ENCODE measurements around the gene ZNF442. TPM values are rescaled to one million over a fixed set of nuclear protein-coding genes. Genes with fewer than 3 reads are reported as not detected.
"Not testable (repeated sequence)": the region's sequence is repeated elsewhere in the genome, so short reads cannot be mapped to it uniquely, and the experiment has no call there.

The ZNF442 gene
- total RNA-seq, 1 donor from 2014 or later: 2.3 TPM

- intact Hi-C loops (cut with DNase I): no loop called here
- DNase-seq (peak; percentile 99), ATAC-seq (ENCODE audit: poor library complexity) (peak; percentile 99)
Measured at GRCh38 chr19:12333162-12334159, 32.0 kb downstream of the ZNF442 start, which contains the start of gene ZNF563. TSS of gene ZNF563 (minus strand) at chr19:12333633. CDS start at chr19:12333482, 151 bp downstream.

- intact Hi-C loops (cut with DNase I): no loop called here
- ATAC-seq (ENCODE audit: poor library complexity) (peak; percentile 18), DNase-seq (no peak)
Measured at GRCh38 chr19:12331211-12331941, 34.1 kb downstream of the ZNF442 start.

- intact Hi-C loops (cut with DNase I): no loop called here
Measured at GRCh38 chr19:12330340-12330739, 35.1 kb downstream of the ZNF442 start.

GRCh38 chr19:12325690-12326089, 39.8 kb downstream of the ZNF442 start:
- no peak for ATAC-seq (ENCODE audit: poor library complexity)
- intact Hi-C loops (cut with DNase I): no loop called here

More at GRCh38 chr19:12330340-12330739, 35.1 kb downstream of the ZNF442 start:
- DNase-seq (no peak), ATAC-seq (ENCODE audit: poor library complexity) (no peak)

GRCh38 chr19:12318782-12319413, 46.6 kb downstream of the ZNF442 start:
- DNase-seq: no peak
- intact Hi-C loops (cut with DNase I): no loop called here
- ATAC-seq (ENCODE audit: poor library complexity): no peak

More at GRCh38 chr19:12325690-12326089, 39.8 kb downstream of the ZNF442 start:
- DNase-seq: no peak

- ATAC-seq (ENCODE audit: poor library complexity) (no peak), DNase-seq (no peak)
- intact Hi-C loops (cut with DNase I): no loop called here
Measured at GRCh38 chr19:12314553-12314952, 50.9 kb downstream of the ZNF442 start.

- ATAC-seq (ENCODE audit: poor library complexity); DNase-seq; intact Hi-C loops (cut with DNase I): not testable (repeated sequence)
Measured at GRCh38 chr19:12308891-12309290, 56.6 kb downstream of the ZNF442 start.

Other genes starting within 250 kb of the ZNF442 start
- 0.97 TPM for gene ZNF20, start 225.3 kb downstream of the ZNF442 start, total RNA-seq
- 3.2 TPM for gene ZNF625, start 208.9 kb downstream of the ZNF442 start, total RNA-seq
- gene ZNF136, start 202.6 kb downstream of the ZNF442 start, total RNA-seq: 4.2 TPM
- 8.6 TPM for gene ZNF44, start 70.8 kb downstream of the ZNF442 start, total RNA-seq
- 4.2 TPM for gene ZNF563, start 32.0 kb downstream of the ZNF442 start, total RNA-seq
- gene ZNF799, start 35.6 kb upstream of the ZNF442 start, total RNA-seq: 2.3 TPM
- 1.6 TPM for gene ZNF443, start 75.3 kb upstream of the ZNF442 start, total RNA-seq
- 1.4 TPM for gene ZNF709, start 119.1 kb upstream of the ZNF442 start, total RNA-seq
- gene ZNF564, start 185.8 kb upstream of the ZNF442 start, total RNA-seq: 9.9 TPM
- 3.9 TPM for gene ZNF490, start 245.1 kb upstream of the ZNF442 start, total RNA-seq
- gene ZNF791, start 245.2 kb upstream of the ZNF442 start, total RNA-seq: 14.5 TPM